Ramos (cell line): ENCODE data around the gene MYEF2.

Source experiments
- in situ Hi-C: fragments of 300-500 bp; cut with MboI; formaldehyde crosslinking; loops from one replicate; pipeline ENCODE4 v1.14.3; 2022; ENCODE audit warnings: low sequenced_read_pairs; ENCODE audit not compliant: unreplicated experiment

Gene MYEF2

GRCh38 chr15:48090666-48091065 is 87.4 kb downstream of the MYEF2 start:
- in situ Hi-C loops, result no loop called here

GRCh38 chr15:48090115-48090514 is 88.0 kb downstream of the MYEF2 start:
- in situ Hi-C loops, result no loop called here

- in situ Hi-C loops, result no loop called here
Measured at GRCh38 chr15:48089702-48090101, 88.4 kb downstream of the MYEF2 start.

GRCh38 chr15:48087844-48088243 is 90.3 kb downstream of the MYEF2 start:
- in situ Hi-C loops, result no loop called here

- in situ Hi-C loops, result no loop called here
Measured at GRCh38 chr15:48086576-48086975, 91.5 kb downstream of the MYEF2 start.

- in situ Hi-C loops, result no loop called here
Measured at GRCh38 chr15:48086133-48086532, 92.0 kb downstream of the MYEF2 start.

GRCh38 chr15:48085591-48085930 is 92.5 kb downstream of the MYEF2 start:
- in situ Hi-C loops, result no loop called here

GRCh38 chr15:48084759-48085590 is 93.1 kb downstream of the MYEF2 start:
- in situ Hi-C loops, result no loop called here
